Epithelial cell of esophagus (primary cell): ENCODE results near the gene YEATS2.
A peak's percentile ranks its signal among the peaks of the same experiment; 100 is the strongest.

Experiments
- DNase-seq: peaks from one replicate; pipeline ENCODE4 v3.0.0; 2010; ENCODE audit warnings: low read depth
- H3K4me3 ChIP-seq: 2 replicates; pipeline ENCODE4 v1.5.1; 2011; ENCODE audit warnings: mild to moderate bottlenecking, low read length, control low read depth
- CTCF ChIP-seq: IDR thresholded peaks from 2 replicates; pipeline ENCODE4 v1.5.1; 2011; ENCODE audit warnings: low read depth, mild to moderate bottlenecking, low read length, control low read depth, inconsistent platforms; ENCODE audit not compliant: insufficient read depth; ENCODE audit errors: missing control alignments

The YEATS2 gene

GRCh38 chr3:183762304-183762703 is 64.7 kb downstream of the YEATS2 start:
- no peak for DNase-seq
- no peak overlapping the region for H3K4me3 ChIP-seq
- no peak for TF ChIP-seq CTCF

- no peak overlapping the region for H3K4me3 ChIP-seq
- no peak for TF ChIP-seq CTCF
- no peak for DNase-seq
These were observed 67.5 kb downstream of the YEATS2 start for GRCh38 chr3:183764847-183765731.

GRCh38 chr3:183766107-183766506 is 68.5 kb downstream of the YEATS2 start:
- no peak overlapping the region for H3K4me3 ChIP-seq
- no peak for TF ChIP-seq CTCF
- DNase-seq = no peak

- H3K4me3 ChIP-seq = no peak overlapping the region
- peak; percentile 81 for DNase-seq
- TF ChIP-seq CTCF = peak; percentile 90
These were observed 69.4 kb downstream of the YEATS2 start for GRCh38 chr3:183766745-183767606.

- H3K4me3 ChIP-seq = no peak overlapping the region
- TF ChIP-seq CTCF = no peak
- DNase-seq = no peak
These were observed 70.5 kb downstream of the YEATS2 start for GRCh38 chr3:183768114-183768513.

- no peak overlapping the region for H3K4me3 ChIP-seq
- TF ChIP-seq CTCF = no peak
- no peak for DNase-seq
These were observed 71.9 kb downstream of the YEATS2 start for GRCh38 chr3:183769453-183769852.

- no peak for TF ChIP-seq CTCF
- no peak overlapping the region for H3K4me3 ChIP-seq
- no peak for DNase-seq
These were observed 77.0 kb downstream of the YEATS2 start for GRCh38 chr3:183774631-183775030.
